K562 (cell line): ENCODE measurements around the gene ATAD5. TPM values are rescaled to one million over a fixed set of nuclear protein-coding genes. Genes with fewer than 3 reads are reported as not detected.
A peak's percentile ranks its signal among the peaks of the same experiment; 100 is the strongest.

Source experiments
- AFF1 ChIP-seq, 2 experiments: fragments of 450-650 bp; IDR thresholded peaks; 2 replicates each; pipeline ENCODE4 v1.6.1; 2018; ENCODE audit warnings: mild to moderate bottlenecking in 2 of 2, low read depth in 1 of 2; ENCODE audit not compliant: partially characterized antibody in 2 of 2
- BRD4 ChIP-seq: fragments of 200-600 bp; sonication (generic); IDR thresholded peaks from 2 replicates; pipeline ENCODE4 v1.6.1; 2017; ENCODE audit warnings: inconsistent platforms
- ELF2 ChIP-seq: fragments of 250-450 bp; sonication (Bioruptor Pico); IDR thresholded peaks from 2 replicates; pipeline ENCODE4 v1.5.0; 2021; ENCODE audit warnings: mild to moderate bottlenecking
- GABPB1 ChIP-seq: sonication (generic); formaldehyde crosslinking; IDR thresholded peaks from 2 replicates; pipeline ENCODE4 v1.8.0; 2022; ENCODE audit warnings: mild to moderate bottlenecking, missing genetic modification reagents
- KDM5B ChIP-seq: fragments of 200-600 bp; sonication (generic); IDR thresholded peaks from 2 replicates; pipeline ENCODE4 v1.6.1; 2012; ENCODE audit warnings: low read depth, mild to moderate bottlenecking, moderate library complexity, low read length, control low read depth, inconsistent platforms; ENCODE audit not compliant: insufficient replicate concordance
- MTA3 ChIP-seq: fragments of 450-650 bp; formaldehyde crosslinking; IDR thresholded peaks from 2 replicates; pipeline ENCODE4 v1.6.1; 2017; ENCODE audit warnings: mild to moderate bottlenecking, borderline replicate concordance
- NCOA1 ChIP-seq: fragments of 450-650 bp; IDR thresholded peaks from 2 replicates; pipeline ENCODE4 v1.6.1; 2016; ENCODE audit warnings: low read depth
- NEUROD1 ChIP-seq: fragments of 150-350 bp; IDR thresholded peaks from 2 replicates; pipeline ENCODE4 v1.6.1; 2014; ENCODE audit warnings: borderline replicate concordance, low read length, low read depth; ENCODE audit not compliant: partially characterized antibody
- PHTF2 ChIP-seq: fragments of 250-450 bp; sonication (Bioruptor Pico); IDR thresholded peaks from 2 replicates; pipeline ENCODE4 v1.5.0; 2021; ENCODE audit warnings: mild to moderate bottlenecking
- RBFOX2 ChIP-seq: fragments of 200-400 bp; formaldehyde crosslinking; IDR thresholded peaks from 2 replicates; pipeline ENCODE4 v1.6.1; 2017; ENCODE audit warnings: low read depth, mild to moderate bottlenecking, low read length, moderate library complexity
- RFX7 ChIP-seq: fragments of 250-450 bp; sonication (Bioruptor Pico); IDR thresholded peaks from 2 replicates; pipeline ENCODE4 v1.5.1; 2021; ENCODE audit warnings: mild to moderate bottlenecking
- RNF2 ChIP-seq: sonication (generic); IDR thresholded peaks from 2 replicates; pipeline ENCODE4 v1.6.1; 2016
- TRIM25 ChIP-seq: fragments of 450-650 bp; IDR thresholded peaks from 2 replicates; pipeline ENCODE4 v1.7.0; 2016; ENCODE audit warnings: borderline replicate concordance
- ZNF589 ChIP-seq: fragments of 200-800 bp; sonication (Bioruptor generic); IDR thresholded peaks from 2 replicates; pipeline ENCODE4 v1.6.1; 2016; ENCODE audit warnings: low read depth, missing genetic modification characterization, missing compliant biosample characterization
- polyA plus RNA-seq, 8 experiments: library from polyadenylated mRNA; depleted of rRNA in 4 of 8; stranded (reverse) in 5 of 8; unstranded in 3 of 8; fragments of >200 nt; fragmentation: Nextera tagmentation in 2 of 8; fragmentation: Illumina TruSeq in 1 of 8; extraction: Ambion mirVana in 2 of 8; extraction: Trizol in 1 of 8; gene quantifications; 2 replicates each; pipeline versions ENCODE4 v1.2.1 to v1.2.3, GENCODE V29; 2011 to 2014; ENCODE audit warnings: inconsistent platforms in 1 of 8, missing spikeins in 1 of 8
- total RNA-seq, 7 experiments: library from RNA; depleted of rRNA in 6 of 7; stranded (reverse); fragments of >200 nt in 6 of 7; fragmentation: Illumina TruSeq in 2 of 7; extraction: Trizol in 2 of 7; gene quantifications; 2 replicates each; pipeline versions ENCODE4 v1.2.1 to v1.2.3, GENCODE V29; 2011 to 2021; ENCODE audit warnings: low replicate concordance in 1 of 7
- TF ChIP-seq, protein P1 (sequence below): IDR thresholded peaks from 2 replicates; pipeline ENCODE4 v1.6.1; 2011; ENCODE audit not compliant: insufficient read length; ENCODE audit errors: extremely low read depth
- TF ChIP-seq, protein P2 (sequence below): fragments of 450-650 bp; IDR thresholded peaks from 2 replicates; pipeline ENCODE4 v1.6.1; 2016; ENCODE audit warnings: borderline replicate concordance
- TF ChIP-seq, protein P3 (sequence below), 2 experiments: fragments of 450-650 bp; IDR thresholded peaks; 2 replicates each; pipeline ENCODE4 v1.6.1; 2016

Gene ATAD5
- total and polyA plus RNA-seq, 9 of the 15 experiments (the other 6 are each of a cell fraction or from before 2014, with no cell fraction given), result 4.6 to 25.6 (median 19.5) TPM

DNA sequence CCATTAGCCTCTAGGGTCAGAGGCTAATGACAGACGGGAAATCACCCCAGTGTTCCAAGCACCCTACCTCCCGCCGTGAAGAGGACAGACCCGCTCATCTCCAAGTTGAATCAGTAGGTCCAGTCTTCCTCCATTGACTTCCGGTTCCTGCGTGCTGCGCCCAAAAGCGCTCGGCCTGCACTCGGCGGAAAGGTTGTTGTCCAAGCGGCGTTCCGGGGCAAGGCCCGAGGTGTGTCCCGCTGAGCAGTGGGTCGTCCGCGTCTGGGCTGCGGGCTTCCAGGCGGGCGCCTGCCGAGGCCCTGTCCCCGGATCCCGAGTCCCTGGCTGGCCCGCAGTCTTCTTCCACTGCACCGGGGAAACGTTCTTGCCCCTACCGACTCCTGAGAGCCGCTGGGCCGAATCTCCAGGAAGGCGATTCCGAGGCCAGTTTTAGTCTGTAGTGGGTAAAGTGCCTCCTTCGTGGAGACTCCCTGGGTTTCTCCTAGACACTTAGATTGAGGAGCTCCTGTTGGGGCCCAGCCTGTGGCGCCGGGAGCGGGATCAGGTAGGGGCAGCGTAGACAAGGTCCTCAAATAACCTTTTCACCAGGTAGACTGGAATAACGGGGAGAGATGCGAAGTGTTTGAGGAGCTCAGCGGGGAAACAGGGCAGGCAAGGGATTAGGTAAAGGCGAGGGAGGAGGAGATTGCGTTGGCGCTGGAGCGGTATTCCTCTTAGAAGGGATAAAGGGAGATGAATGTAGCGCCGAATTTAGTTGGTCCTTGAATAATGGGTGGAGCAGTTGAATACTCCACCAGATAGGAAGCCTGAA, 74.5 kb downstream of the ATAD5 start, which contains the start of gene TEFM (continued):
- TF ChIP-seq, protein P1, sequence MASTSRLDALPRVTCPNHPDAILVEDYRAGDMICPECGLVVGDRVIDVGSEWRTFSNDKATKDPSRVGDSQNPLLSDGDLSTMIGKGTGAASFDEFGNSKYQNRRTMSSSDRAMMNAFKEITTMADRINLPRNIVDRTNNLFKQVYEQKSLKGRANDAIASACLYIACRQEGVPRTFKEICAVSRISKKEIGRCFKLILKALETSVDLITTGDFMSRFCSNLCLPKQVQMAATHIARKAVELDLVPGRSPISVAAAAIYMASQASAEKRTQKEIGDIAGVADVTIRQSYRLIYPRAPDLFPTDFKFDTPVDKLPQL, result no peak
- peak; percentile 94 for TF ChIP-seq MTA3
- no peak for TF ChIP-seq PHTF2 (CRISPR knock-in tag)
- peak; percentile 98 for TF ChIP-seq NCOA1
- peak; percentile 78 for TF ChIP-seq ELF2 (CRISPR knock-in tag)
- TF ChIP-seq KDM5B, result peak; percentile 86
- TF ChIP-seq NEUROD1, result peak; percentile 71
- TF ChIP-seq, protein P2, sequence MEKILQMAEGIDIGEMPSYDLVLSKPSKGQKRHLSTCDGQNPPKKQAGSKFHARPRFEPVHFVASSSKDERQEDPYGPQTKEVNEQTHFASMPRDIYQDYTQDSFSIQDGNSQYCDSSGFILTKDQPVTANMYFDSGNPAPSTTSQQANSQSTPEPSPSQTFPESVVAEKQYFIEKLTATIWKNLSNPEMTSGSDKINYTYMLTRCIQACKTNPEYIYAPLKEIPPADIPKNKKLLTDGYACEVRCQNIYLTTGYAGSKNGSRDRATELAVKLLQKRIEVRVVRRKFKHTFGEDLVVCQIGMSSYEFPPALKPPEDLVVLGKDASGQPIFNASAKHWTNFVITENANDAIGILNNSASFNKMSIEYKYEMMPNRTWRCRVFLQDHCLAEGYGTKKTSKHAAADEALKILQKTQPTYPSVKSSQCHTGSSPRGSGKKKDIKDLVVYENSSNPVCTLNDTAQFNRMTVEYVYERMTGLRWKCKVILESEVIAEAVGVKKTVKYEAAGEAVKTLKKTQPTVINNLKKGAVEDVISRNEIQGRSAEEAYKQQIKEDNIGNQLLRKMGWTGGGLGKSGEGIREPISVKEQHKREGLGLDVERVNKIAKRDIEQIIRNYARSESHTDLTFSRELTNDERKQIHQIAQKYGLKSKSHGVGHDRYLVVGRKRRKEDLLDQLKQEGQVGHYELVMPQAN, result peak; percentile 69; the same call in 1 of the 2 replicates
- peak; percentile 94 for TF ChIP-seq RBFOX2
- TF ChIP-seq TRIM25, result no peak
- TF ChIP-seq, protein P3, sequence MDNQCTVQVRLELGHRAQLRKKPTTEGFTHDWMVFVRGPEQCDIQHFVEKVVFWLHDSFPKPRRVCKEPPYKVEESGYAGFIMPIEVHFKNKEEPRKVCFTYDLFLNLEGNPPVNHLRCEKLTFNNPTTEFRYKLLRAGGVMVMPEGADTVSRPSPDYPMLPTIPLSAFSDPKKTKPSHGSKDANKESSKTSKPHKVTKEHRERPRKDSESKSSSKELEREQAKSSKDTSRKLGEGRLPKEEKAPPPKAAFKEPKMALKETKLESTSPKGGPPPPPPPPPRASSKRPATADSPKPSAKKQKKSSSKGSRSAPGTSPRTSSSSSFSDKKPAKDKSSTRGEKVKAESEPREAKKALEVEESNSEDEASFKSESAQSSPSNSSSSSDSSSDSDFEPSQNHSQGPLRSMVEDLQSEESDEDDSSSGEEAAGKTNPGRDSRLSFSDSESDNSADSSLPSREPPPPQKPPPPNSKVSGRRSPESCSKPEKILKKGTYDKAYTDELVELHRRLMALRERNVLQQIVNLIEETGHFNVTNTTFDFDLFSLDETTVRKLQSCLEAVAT (IDR thresholded peaks at IDR 0.05), result 0 out of 4 replicates have a peak, but pooled peaks of 1 of the 2 experiments have one; percentile 53
- peak; percentile 60; the same call in 1 of the 2 replicates for TF ChIP-seq BRD4
- peak in 1 of 2 experiments; percentile 78 for TF ChIP-seq AFF1 (IDR thresholded peaks at IDR 0.05; ENCODE audit: low read depth in 1 of 2, partially characterized antibody in 2 of 2)
- peak; percentile 91 for TF ChIP-seq RNF2
- TF ChIP-seq GABPB1, result peak; percentile 99
- no peak for TF ChIP-seq RFX7 (CRISPR knock-in tag)
- peak; percentile 66; the same call in 1 of the 2 replicates for TF ChIP-seq ZNF589
